NCI-H82 treated with DMSO at 0.1 percent for 48 hours (cell line): Measurements from ENCODE around the gene A4GALT.

Source experiments
- DNase-seq: peaks from one replicate; lab custom pipeline; 2025; ENCODE audit not compliant: unreplicated experiment; lab: John Stamatoyannopoulos, UW

The A4GALT gene

GRCh38 chr22:42653999-42654398, 66.7 kb downstream of the A4GALT start:
- DNase-seq, result no peak

DNA sequence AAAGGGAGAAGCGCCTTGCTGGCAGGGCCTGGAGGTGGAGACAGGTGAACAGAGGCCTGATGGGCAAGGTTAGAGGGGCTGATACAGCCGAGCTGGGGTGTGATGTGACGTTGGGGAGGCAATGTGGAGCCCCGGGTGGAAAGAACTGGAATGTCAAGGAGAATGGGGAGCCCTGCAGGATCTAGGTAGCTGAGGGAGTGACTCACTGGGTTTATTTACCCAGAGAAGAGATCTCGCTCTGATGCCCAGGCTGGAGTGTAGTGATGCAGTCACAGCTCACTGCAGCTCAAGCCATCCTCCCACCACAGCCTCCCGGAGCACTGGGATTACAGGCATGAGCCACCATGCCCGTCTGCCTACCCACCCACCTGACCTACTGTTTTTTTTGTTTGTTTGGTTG, 69.5 kb downstream of the A4GALT start:
- DNase-seq, result no peak

DNA sequence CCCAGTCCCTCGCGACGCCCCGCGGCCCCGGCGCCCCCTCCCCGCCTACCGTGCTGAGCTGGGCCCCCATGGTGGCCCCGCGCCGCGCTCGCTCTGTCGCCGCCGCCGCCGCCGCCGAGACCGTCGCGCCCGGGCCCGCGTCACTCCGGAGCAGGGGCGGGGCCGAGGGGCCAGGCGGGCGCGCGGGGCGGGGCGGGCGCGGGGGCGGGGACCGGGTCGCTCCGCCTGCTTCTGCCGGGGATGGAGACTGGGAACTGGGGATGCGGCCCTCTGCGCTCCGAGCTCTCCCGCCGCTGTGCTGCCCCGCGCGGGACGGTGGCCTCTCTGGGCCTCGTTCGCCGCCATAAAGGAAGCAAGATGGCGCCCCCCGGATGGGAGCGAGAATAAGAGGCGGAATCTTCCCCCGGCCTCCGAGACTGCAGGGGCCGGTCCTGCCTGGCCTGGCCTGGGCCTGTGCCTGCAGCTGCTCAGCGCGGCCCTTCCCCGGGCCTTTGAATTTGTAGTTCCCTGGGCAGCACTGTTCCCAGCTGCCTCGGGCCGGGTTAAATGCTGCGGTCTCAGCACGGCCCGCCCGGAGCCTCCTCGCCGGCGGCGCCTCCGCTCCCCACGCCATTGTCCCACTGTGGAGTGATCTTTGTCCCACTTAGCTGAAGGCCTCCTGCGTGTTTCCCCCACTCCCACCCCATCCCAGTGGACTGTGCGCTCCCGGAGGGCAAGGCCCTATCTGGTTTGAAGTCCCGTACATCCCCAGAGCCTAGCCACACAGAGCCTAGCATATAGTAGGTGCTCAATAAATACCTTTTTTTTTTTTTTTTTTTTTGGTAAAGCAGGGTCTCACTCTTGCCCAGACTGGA, 71.2 kb downstream of the A4GALT start, which contains the start of gene CYB5R3:
CYB5R3 (minus strand) TSS at position 147 of the 854 bp plus-strand sequence; CDS start at position 70, 77 bp downstream.
- peak; percentile 8 for DNase-seq

- DNase-seq, result no peak
Measured at GRCh38 chr22:42648368-42649245, 72.1 kb downstream of the A4GALT start.

GRCh38 chr22:42648017-42648367, 72.7 kb downstream of the A4GALT start:
- no peak for DNase-seq

- no peak for DNase-seq
Measured at GRCh38 chr22:42646569-42647525, 73.8 kb downstream of the A4GALT start.

DNA sequence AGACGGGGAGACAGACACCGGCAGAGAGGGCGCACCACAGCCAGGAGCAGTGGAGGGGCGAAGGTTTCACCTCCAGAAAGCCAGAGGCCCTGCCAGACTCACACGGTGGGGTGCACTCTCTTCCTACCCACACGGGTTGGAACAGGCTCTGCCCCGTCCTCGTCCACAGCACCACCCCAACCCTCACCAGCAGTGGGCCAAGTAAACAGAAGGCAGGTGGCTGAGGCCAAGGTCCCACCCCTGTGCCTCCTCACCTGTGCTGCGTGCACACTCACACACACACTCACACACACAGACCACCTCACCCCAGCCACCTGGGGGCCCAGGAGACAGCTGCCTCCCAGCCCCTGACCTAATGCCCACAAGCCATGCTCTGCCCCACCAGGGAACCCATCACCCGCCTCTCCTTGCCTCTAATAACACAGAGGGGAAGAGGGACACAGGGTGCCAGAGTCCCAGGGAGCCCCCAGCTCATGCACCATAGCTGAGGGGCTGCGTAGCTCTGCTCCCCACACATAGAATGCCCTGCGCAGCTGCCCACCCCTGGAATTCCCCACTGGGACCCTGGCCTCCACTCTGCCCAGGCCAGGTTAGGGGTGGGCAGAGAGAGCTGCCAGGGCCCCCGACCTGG, 74.6 kb downstream of the A4GALT start:
- DNase-seq, result no peak

DNA sequence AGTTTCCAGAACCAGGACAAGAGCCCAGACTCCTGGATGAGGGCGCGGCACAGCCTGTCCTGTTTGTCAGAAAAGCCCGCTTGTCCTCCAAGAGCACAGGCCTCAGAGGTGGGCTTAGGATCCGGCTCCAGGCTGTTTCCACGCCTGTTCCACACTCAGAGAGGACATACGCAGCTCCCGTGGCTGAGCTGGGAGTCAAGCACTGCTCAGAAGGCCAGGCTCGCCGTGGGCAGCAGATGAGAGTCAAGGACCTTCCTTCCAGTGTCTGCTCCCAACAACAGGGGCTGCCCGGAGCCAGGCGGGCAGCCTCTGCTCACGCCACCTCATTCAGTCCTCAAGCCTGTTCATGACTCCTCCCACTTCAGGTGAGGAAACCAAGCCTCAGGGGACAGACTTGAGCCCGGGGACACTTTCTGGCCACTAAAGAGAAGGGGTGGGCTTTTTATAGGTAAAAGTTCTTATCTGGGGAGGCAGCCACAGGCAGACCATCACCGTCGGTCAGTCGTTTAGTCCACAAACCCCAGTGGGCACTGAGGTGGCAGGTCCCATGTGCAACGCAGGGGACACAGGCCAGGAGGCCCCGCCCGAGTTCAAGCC, 75.2 kb downstream of the A4GALT start:
- no peak for DNase-seq

GRCh38 chr22:42644422-42645340, 76.0 kb downstream of the A4GALT start:
- no peak for DNase-seq

DNA sequence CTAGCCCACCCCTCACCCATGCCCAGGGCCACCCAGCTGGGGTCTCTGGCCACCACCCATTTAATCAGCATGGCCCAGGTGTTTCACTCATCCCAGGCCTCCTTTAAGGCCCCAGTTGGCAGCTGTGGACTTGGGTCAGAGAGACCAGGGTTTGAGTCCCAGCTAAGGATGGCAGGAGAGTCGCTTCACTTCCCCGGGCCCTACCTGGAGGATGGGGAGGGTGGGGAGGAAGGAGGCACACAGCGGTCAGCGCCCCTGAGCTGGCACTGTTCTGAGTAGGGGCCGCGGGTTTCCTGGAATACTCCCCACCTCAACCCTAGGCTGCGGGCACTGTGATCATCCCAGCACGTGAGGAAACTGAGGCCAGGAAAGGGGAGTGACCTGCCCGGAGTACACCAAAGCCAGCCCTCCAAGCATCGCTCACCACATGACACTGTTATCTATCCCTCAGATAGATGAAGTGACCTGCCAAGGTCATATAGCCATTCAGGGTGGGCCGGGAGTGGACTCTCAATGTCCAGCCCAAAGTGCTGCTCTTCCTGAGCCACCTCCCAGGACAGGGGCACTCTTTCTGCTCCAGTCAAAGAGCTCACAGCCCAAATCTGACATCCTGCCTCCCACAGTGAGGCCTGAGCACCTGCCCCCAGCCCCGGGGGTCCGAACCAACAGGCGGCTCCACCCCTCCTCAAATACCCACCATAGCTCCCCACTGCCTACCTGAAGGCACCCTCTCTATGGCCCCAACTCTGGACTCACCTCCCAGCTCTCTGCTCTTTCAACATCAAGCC, 76.8 kb downstream of the A4GALT start:
- no peak for DNase-seq

- no peak for DNase-seq
Measured at GRCh38 chr22:42642806-42643633, 77.7 kb downstream of the A4GALT start.
